ENCODE data around the gene HSPBAP1.
"Not testable (repeated sequence)": the region's sequence is repeated elsewhere in the genome, so short reads cannot be mapped to it uniquely, and the experiment has no call there.

HSPBAP1 gene

GRCh38 chr3:122732682-122733525 lies 60.7 kb downstream of the HSPBAP1 start:
- DNase-seq = not testable (repeated sequence)

GRCh38 chr3:122730240-122730639 lies 63.4 kb downstream of the HSPBAP1 start:
- peak; percentile 54 for DNase-seq

GRCh38 chr3:122728756-122729514 lies 64.7 kb downstream of the HSPBAP1 start:
- DNase-seq = no peak

GRCh38 chr3:122728186-122728585 lies 65.4 kb downstream of the HSPBAP1 start:
- no peak for DNase-seq

DNA sequence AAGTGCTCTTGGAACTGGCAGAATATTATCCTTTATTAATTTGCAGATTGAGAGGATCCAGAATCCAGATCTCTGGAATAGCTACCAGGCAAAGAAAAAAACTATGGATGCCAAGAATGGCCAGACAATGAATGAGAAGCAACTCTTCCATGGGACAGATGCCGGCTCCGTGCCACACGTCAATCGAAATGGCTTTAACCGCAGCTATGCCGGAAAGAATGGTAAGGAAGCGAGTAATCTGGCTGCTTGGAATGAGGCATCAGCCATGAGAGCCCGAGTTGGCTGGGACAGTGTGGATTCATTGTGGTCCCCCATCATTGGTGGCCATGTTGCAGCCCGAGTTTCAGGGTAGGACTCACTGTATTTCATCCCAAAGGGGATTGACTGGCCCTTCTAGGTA lies 65.9 kb downstream of the HSPBAP1 start:
- DNase-seq = no peak

- no peak for DNase-seq
Measured at GRCh38 chr3:122727294-122727693, 66.3 kb downstream of the HSPBAP1 start.

DNA sequence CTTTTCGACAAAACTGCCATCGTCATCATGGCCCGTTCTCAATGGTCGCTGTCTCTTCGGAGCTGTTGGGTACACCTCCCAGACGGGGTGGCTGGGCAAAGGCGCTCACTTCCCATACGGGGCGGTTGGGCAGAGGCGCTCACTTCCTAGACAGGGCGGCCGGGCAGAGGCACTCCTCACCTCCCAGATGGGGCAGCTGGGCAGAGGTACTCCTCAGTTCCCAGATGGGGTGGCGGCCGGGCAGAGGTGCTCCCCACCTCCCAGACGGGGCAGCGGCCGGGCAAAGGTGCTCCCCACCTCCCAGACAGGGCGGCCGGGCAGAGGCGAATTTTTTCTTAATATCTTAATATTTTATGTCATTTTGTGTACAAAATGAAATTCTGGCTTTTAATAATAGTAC lies 68.5 kb downstream of the HSPBAP1 start:
- DNase-seq = no peak

DNA sequence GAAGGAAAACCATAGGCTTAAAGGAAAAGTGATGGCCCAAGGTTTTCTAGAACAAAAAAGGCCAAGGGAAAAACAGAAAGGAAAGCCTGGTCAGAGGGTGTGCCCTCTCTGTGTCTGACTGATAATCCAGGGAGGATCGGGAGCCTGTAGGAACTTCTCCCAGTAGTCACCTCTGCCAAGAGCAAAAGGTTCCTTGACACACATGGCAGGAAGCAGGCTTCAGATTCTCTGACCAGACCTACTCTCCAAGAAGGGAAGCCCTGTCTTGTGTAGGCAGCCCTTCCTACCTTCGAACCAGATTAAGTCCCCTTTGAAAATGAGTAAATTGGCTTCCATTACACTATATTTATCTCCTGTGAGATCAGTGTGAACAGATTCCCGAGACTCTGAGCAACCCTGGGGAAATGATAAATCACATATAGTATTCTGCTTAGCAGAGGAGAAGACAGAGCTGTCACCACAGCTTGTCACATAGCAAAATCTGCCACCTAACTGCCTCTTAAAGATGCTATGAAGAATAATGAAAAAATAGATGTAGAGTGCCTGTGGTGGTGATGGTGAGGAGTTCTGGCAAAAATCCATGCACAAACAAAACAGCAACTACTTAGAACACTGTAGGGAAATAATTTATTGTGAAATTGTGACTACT lies 74.2 kb downstream of the HSPBAP1 start:
- no peak for DNase-seq

DNA sequence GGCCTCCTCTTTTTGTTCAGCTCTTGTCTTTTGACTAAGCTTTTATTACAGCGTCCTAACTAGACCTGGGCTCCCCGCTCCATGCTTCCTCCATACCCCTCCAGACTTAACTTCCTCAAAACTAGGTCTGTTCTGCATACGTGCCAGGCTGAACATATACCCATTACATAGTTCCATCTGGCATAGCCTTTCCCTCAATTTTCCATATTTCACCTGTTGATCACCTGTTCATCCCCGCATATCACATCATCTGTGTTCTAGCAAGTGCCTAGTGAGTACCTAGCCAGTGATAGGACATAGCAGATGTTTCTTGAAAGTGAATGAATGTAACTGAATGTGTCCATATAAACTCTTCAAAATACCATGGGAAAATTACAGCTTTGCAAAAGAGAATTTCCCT lies 77.0 kb downstream of the HSPBAP1 start:
- DNase-seq = no peak

- DNase-seq = no peak
Measured at GRCh38 chr3:122714273-122714672, 79.4 kb downstream of the HSPBAP1 start.

- DNase-seq = not testable (repeated sequence)
Measured at GRCh38 chr3:122710616-122711251, 82.9 kb downstream of the HSPBAP1 start.

- DNase-seq = no peak
Measured at GRCh38 chr3:122705379-122705778, 88.3 kb downstream of the HSPBAP1 start.

DNA sequence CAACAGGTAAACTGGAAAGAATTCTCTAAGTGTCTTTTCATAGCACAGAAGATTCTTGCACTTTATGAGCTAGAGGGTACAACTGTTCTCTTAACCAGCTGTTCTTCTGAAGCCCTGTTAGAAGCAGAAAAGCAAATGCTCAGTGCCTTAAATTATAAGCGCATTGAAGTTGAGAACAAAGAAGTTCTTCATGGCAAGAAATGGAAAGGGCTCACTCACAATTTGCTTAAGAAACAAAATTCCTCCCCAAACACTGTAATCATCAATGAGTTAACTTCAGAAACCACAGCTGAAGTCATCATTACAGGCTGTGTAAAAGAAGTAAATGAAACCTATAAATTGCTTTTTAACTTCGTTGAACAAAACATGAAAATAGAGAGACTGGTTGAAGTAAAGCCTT lies 93.4 kb downstream of the HSPBAP1 start:
- DNase-seq = no peak

- no peak for DNase-seq
Measured at GRCh38 chr3:122697952-122698620, 95.5 kb downstream of the HSPBAP1 start.

- DNase-seq = no peak
Measured at GRCh38 chr3:122695927-122696561, 97.6 kb downstream of the HSPBAP1 start.

DNA sequence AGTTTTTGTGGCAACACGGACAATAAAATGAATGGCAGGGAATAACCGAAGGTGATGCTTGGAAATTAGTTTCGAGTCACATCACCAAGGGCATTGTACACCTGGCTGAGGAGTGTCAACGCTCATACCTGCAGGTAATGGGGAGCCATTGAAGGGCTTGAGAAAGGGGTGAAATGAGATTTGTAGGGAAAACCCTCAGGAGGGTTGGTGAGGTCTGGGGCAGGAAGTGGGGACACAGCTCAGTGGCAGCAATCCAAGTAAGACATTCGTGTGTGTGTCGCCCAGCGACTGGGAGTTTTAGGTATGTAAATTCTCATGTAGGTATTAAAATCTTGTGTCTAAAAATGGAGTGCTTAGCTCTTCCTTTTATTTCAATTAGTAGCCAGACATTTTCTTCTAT lies 98.7 kb downstream of the HSPBAP1 start:
- no peak for DNase-seq

GRCh38 chr3:122692674-122693073 lies 101.0 kb downstream of the HSPBAP1 start:
- no peak for DNase-seq

DNA sequence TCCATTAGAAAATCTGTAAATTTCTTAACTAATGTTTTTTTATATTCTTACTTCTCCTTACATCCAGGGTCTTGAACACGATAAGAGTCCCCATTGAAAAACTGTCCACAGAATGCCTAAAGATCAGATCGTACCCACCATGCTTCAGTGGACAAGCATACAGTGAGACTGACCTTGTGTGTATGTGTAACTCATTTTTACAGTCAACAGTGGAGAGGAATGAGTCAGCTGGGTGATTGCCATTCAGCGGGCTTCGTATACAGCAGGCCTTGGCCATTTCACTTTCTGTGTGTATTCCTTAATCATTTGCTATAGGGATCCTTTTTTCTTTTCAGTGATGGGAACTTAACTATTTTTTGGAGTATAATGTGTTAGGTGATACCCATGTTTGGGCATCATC lies 102.4 kb downstream of the HSPBAP1 start:
- no peak for DNase-seq

- no peak for DNase-seq
Measured at GRCh38 chr3:122690096-122690495, 103.5 kb downstream of the HSPBAP1 start.
